Hepatocyte (in vitro differentiated cells): ENCODE measurements around the gene B3GAT3.

Experiments
- EZH2 ChIP-seq: fragments of 200-600 bp; sonication (generic); IDR thresholded peaks from 2 replicates; pipeline ENCODE4 v1.6.1; 2016; ENCODE audit warnings: antibody characterized with exemption, mild to moderate bottlenecking, borderline replicate concordance
- EZH2phosphoT487 ChIP-seq: fragments of 200-600 bp; sonication (generic); IDR thresholded peaks from one replicate; pipeline ENCODE4 v1.6.1; 2018; ENCODE audit warnings: antibody characterized with exemption, mild to moderate bottlenecking, low read depth, moderate library complexity; ENCODE audit not compliant: unreplicated experiment, severe bottlenecking
- TF ChIP-seq, protein P1 (sequence below): fragments of 200-600 bp; sonication (generic); IDR thresholded peaks from 2 replicates; pipeline ENCODE4 v1.5.1; 2016; ENCODE audit warnings: antibody characterized with exemption, mild to moderate bottlenecking; ENCODE audit not compliant: poor library complexity

- TF ChIP-seq, protein P1, sequence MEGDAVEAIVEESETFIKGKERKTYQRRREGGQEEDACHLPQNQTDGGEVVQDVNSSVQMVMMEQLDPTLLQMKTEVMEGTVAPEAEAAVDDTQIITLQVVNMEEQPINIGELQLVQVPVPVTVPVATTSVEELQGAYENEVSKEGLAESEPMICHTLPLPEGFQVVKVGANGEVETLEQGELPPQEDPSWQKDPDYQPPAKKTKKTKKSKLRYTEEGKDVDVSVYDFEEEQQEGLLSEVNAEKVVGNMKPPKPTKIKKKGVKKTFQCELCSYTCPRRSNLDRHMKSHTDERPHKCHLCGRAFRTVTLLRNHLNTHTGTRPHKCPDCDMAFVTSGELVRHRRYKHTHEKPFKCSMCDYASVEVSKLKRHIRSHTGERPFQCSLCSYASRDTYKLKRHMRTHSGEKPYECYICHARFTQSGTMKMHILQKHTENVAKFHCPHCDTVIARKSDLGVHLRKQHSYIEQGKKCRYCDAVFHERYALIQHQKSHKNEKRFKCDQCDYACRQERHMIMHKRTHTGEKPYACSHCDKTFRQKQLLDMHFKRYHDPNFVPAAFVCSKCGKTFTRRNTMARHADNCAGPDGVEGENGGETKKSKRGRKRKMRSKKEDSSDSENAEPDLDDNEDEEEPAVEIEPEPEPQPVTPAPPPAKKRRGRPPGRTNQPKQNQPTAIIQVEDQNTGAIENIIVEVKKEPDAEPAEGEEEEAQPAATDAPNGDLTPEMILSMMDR = no peak
- no peak for TF ChIP-seq EZH2phosphoT487
- TF ChIP-seq EZH2 = no peak
These were observed 43.2 kb downstream of the B3GAT3 start for GRCh38 chr11:62578541-62578940.
